Pancreas (tissue), 10 donors: ENCODE measurements around the gene FGF22. TPM values are rescaled to one million over a fixed set of nuclear protein-coding genes. Genes with fewer than 3 reads are reported as not detected.
A peak's percentile ranks its signal among the peaks of the same experiment; 100 is the strongest.
"Not testable (repeated sequence)": the region's sequence is repeated elsewhere in the genome, so short reads cannot be mapped to it uniquely, and the experiment has no call there.

Experiments
- ATAC-seq, 4 donors: fragments of 200-7000 bp; cut with Tn5 transposase; one replicate each; pipeline versions ENCODE4 v1.8.0 to v1.9.1; 2020; ENCODE audit warnings: mild to moderate bottlenecking in 4 of 4, moderate library complexity in 4 of 4
- DNase-seq, 6 donors: peaks; one replicate each; pipeline ENCODE4 v3.0.0-alpha.2; 2020
- FAIRE-seq: peaks from 2 replicates; lab custom pipeline; 2012; peaks lifted over from hg19 to GRCh38; lab: Jason Lieb, UNC
- H3K27ac ChIP-seq, 4 donors: fragments of 200-600 bp; sonication (generic); 1 replicate in 3 of 4; 2 replicates in 1 of 4; pipeline versions ENCODE4 v1.5.0 to v1.8.0; 2020
- H3K27me3 ChIP-seq, 4 donors: fragments of 200-600 bp; one replicate each; pipeline ENCODE4 v1.8.0; 2021
- H3K36me3 ChIP-seq, 3 donors: fragments of 200-600 bp; sonication (generic) in 1 of 3; one replicate each; pipeline versions ENCODE4 v1.5.0 to v1.8.0; 2020 to 2021
- H3K4me1 ChIP-seq, 3 donors: fragments of 200-600 bp; one replicate each; pipeline ENCODE4 v1.8.0; 2021
- H3K4me3 ChIP-seq, 4 donors: fragments of 200-600 bp; sonication (generic) in 2 of 4; one replicate each; pipeline versions ENCODE4 v1.5.0 to v1.8.0; 2020 to 2021
- H3K9me3 ChIP-seq, 4 donors: fragments of 200-600 bp; one replicate each; pipeline ENCODE4 v1.8.0; 2021
- CTCF ChIP-seq, 4 donors: fragments of 200-600 bp; sonication (generic) in 3 of 4; IDR thresholded peaks; one replicate each; pipeline versions ENCODE4 v1.5.0 to v1.8.0; 2021; ENCODE audit warnings: antibody characterized with exemption in 4 of 4
- WGBS, 2 donors: extraction: QIAGEN DNeasy Blood & Tissue Kit; methylation state at CpG; one replicate each; pipeline ENCODE4 v1.1.7; 2013; 5-methylcytosine and 5-hydroxymethylcytosine counted together
- intact Hi-C, 3 donors: fragments of 100-400 bp; cut with DNase I; formaldehyde crosslinking; loops; one replicate each; pipeline versions ENCODE4 v1.11.1 to v1.14.2; 2022
- polyA plus RNA-seq, 2 donors: library from polyadenylated mRNA; stranded (reverse); fragments of 200-250 nt; gene quantifications; one replicate each; pipeline ENCODE4 v1.2.3, GENCODE V29; 2013
- total RNA-seq, 6 donors: library from RNA; stranded (reverse); fragmentation: NEBNext Ultra II Directional in 4 of 6; extraction: Animal tissue kit (Norgen Biotek cat#: 25700) in 4 of 6; gene quantifications; one replicate each; pipeline versions ENCODE4 v1.2.1 to v1.2.4, GENCODE V29; 2021 to 2023
- donor health status: healthy with polysubstance abuse.
- donor health status: DM: no; HTN: no; CAD: no; lungs with moderate emphysema.
- donor health status: DM: no; HTN: no; CAD: no.
- donor health status: control.
- donor health status: control.
- donor health status: Bipolar disorder and iron deficiency.
- donor health status: DM: yes; HTN: yes; CAD: no.
- donor health status: DM: no; HTN: no; CAD: no.
- donor health status: DM: no; HTN: no; CAD: no.
- donor health status: DM: yes; HTN: yes; CAD: no.

The FGF22 gene
- total and polyA plus RNA-seq, 8 donors, result 0.12 to 0.53 (median 0.24) TPM; not detected in 2

DNA sequence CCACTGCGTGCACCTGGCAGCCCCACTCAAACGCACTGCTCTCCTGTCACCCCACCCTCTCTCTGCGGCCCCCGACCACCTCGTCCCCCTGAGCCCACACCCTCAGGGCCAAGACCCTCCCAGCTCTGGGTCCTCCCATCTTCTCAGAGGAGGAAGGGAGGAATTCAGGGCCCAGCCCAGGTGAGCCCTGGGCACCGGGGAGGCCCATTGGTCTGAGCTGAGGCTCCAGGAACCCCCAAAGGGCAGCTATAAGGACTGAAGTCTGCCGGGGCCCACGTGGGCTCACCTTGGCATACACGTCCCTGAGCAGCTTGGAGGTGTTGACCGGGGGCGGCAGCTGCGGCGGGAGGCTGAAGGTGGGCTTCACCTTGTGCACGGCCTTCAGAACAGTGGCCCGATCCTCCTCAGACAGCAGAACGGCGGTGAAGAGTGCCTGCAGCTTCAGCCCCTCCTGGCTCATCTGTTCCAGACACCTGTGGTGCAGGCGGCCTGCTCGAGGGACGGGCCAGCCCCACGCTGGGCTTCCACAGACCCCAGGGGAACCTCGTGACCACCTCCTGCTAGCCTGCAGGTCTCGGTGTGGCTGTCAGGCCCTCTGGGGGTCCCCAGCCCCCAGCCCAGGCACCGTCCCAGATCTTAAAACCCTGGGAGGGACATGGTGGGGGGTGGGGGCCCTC, 15.1 kb upstream of the FGF22 start:
- DNase-seq (peak in 1 of 6 donors; percentile 61), ATAC-seq (no peak), FAIRE-seq (no peak)
- H3K4me1 ChIP-seq, result no peaks in the 10 kb centered on the region
- 92 to 93% methylated on average over 21 to 24 of the region's 24 CpGs for WGBS, 2 donors
- peaks cover 0 to 6% (median 5%) of the 10 kb centered on the region in 3 donors for H3K36me3 ChIP-seq
- no peaks in the 10 kb centered on the region for H3K9me3 ChIP-seq
- H3K4me3 ChIP-seq, result no peak overlapping the region
- intact Hi-C loops, result no loop called here
- H3K27ac ChIP-seq, result no peak overlapping the region
- H3K27me3 ChIP-seq, result no peaks in the 10 kb centered on the region
- no peak for TF ChIP-seq CTCF (IDR thresholded peaks at IDR 0.05)

GRCh38 chr19:625257-625656, 14.4 kb upstream of the FGF22 start:
- no peak overlapping the region for H3K4me3 ChIP-seq
- no peaks in the 10 kb centered on the region for H3K9me3 ChIP-seq
- H3K27me3 ChIP-seq, result no peaks in the 10 kb centered on the region
- FAIRE-seq (no peak), ATAC-seq (no peak), DNase-seq (peak in 1 of 6 donors; percentile 45)
- H3K36me3 ChIP-seq, result peaks cover 0 to 5% (median 0%) of the 10 kb centered on the region in 3 donors
- no peak for TF ChIP-seq CTCF (IDR thresholded peaks at IDR 0.05)
- 87 to 91% methylated on average over 5 of the region's 5 CpGs for WGBS, 2 donors
- intact Hi-C loops, result no loop called here
- H3K27ac ChIP-seq, result no peak overlapping the region
- H3K4me1 ChIP-seq, result no peaks in the 10 kb centered on the region

DNA sequence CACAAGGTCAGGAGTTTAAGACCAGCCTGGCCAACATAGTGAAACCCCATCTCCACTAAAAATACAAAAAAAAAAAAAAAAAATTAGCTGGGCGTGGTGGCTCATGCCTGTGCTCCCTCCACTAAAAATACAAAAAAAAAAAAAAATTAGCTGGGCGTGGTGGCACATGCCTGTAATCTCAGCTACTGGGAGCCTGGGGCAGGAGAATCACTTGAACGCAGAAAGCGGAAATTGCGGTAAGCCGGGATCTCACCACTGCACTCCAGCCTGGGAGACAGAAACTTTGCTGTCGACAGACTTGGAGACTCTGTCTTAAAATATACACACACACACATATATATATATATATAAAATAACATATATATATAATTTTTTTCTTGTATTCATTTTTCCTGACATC, 13.1 kb upstream of the FGF22 start:
- H3K36me3 ChIP-seq, DNase-seq, FAIRE-seq, H3K27me3 ChIP-seq, ATAC-seq, H3K4me3 ChIP-seq, intact Hi-C loops, H3K27ac ChIP-seq, H3K4me1 ChIP-seq, H3K9me3 ChIP-seq: not testable (repeated sequence)
- WGBS, 2 donors, result 99 to 100% methylated on average over 7 of the region's 7 CpGs

- no peaks in the 10 kb centered on the region for H3K27me3 ChIP-seq
- 88% methylated on average over 19 of the region's 19 CpGs for WGBS, 2 donors
- FAIRE-seq, result no peak
- no peaks in the 10 kb centered on the region for H3K4me1 ChIP-seq
- no peaks in the 10 kb centered on the region for H3K36me3 ChIP-seq
- TF ChIP-seq CTCF (IDR thresholded peaks at IDR 0.05), result no peak
- intact Hi-C loops, result no loop called here
- no peak overlapping the region for H3K27ac ChIP-seq
- no peak for DNase-seq
- no peaks in the 10 kb centered on the region for H3K9me3 ChIP-seq
- no peak for ATAC-seq
- H3K4me3 ChIP-seq, result no peak overlapping the region
These were observed 11.5 kb upstream of the FGF22 start for GRCh38 chr19:628168-628567.

GRCh38 chr19:629515-629914, 10.2 kb upstream of the FGF22 start:
- intact Hi-C loops, FAIRE-seq: not testable (repeated sequence)
- peak in 1 of 6 donors; percentile 59 for DNase-seq

More at GRCh38 chr19:629515-629914, 10.2 kb upstream of the FGF22 start:
- H3K4me3 ChIP-seq, H3K4me1 ChIP-seq, ATAC-seq, H3K9me3 ChIP-seq, H3K27me3 ChIP-seq, H3K36me3 ChIP-seq, H3K27ac ChIP-seq: not testable (repeated sequence)
- WGBS, 2 donors, result 83 to 84% methylated on average over 23 to 25 of the region's 25 CpGs
